ENCODE data around the gene GPSM1. TPM values are rescaled to one million over a fixed set of nuclear protein-coding genes. Genes with fewer than 3 reads are reported as not detected.

Gene GPSM1, protein sequence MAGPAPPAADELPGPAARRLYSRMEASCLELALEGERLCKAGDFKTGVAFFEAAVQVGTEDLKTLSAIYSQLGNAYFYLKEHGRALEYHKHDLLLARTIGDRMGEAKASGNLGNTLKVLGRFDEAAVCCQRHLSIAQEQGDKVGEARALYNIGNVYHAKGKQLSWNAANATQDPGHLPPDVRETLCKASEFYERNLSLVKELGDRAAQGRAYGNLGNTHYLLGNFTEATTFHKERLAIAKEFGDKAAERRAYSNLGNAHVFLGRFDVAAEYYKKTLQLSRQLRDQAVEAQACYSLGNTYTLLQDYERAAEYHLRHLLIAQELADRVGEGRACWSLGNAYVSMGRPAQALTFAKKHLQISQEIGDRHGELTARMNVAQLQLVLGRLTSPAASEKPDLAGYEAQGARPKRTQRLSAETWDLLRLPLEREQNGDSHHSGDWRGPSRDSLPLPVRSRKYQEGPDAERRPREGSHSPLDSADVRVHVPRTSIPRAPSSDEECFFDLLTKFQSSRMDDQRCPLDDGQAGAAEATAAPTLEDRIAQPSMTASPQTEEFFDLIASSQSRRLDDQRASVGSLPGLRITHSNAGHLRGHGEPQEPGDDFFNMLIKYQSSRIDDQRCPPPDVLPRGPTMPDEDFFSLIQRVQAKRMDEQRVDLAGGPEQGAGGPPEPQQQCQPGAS
- polyA plus RNA-seq (ENCODE audit: insufficient read length in 12 of 12) = 10 to 100 TPM in 11 of 12 donors, not detected in 1; 14.2 to 45.9 (median 20.8) TPM
- long read RNA-seq, donor 1, transcript GPSM1-201 (3 exons, 2,114 nt) = major isoform, 7 of 45 reads
- long read RNA-seq, donor 1, partial matches to known transcripts = 32 of 45 reads
- long read RNA-seq, donor 1, other reads (novel, unspliced or antisense) = 0 of 45 reads
- long read RNA-seq, donor 2, partial matches to known transcripts = 0 of 1 reads
- long read RNA-seq, donor 2, other reads (novel, unspliced or antisense) = 0 of 1 reads
- long read RNA-seq, donor 3, partial matches to known transcripts = 0 of 1 reads
- long read RNA-seq, donor 3, other reads (novel, unspliced or antisense) = 0 of 1 reads
- long read RNA-seq, donor 4, partial matches to known transcripts = 0 of 1 reads
- long read RNA-seq, donor 4, other reads (novel, unspliced or antisense) = 0 of 1 reads
- long read RNA-seq, donor 5 = 0 reads
- long read RNA-seq, donor 6 = 0 reads
- long read RNA-seq, donor 7, partial matches to known transcripts = 9 of 10 reads
- long read RNA-seq, donor 7, other reads (novel, unspliced or antisense) = 0 of 10 reads
- long read RNA-seq, donor 8, transcript GPSM1-205 (14 exons, 3,633 nt) = major isoform, 5 of 20 reads
- long read RNA-seq, donor 8, partial matches to known transcripts = 11 of 20 reads
- long read RNA-seq, donor 8, other reads (novel, unspliced or antisense) = 0 of 20 reads
- long read RNA-seq, donor 9, partial matches to known transcripts = 0 of 1 reads
- long read RNA-seq, donor 9, other reads (novel, unspliced or antisense) = 0 of 1 reads
- long read RNA-seq, donor 10, partial matches to known transcripts = 8 of 11 reads
- long read RNA-seq, donor 10, other reads (novel, unspliced or antisense) = 0 of 11 reads
- long read RNA-seq, donor 11, partial matches to known transcripts = 0 of 3 reads
- long read RNA-seq, donor 11, other reads (novel, unspliced or antisense) = 0 of 3 reads

DNA sequence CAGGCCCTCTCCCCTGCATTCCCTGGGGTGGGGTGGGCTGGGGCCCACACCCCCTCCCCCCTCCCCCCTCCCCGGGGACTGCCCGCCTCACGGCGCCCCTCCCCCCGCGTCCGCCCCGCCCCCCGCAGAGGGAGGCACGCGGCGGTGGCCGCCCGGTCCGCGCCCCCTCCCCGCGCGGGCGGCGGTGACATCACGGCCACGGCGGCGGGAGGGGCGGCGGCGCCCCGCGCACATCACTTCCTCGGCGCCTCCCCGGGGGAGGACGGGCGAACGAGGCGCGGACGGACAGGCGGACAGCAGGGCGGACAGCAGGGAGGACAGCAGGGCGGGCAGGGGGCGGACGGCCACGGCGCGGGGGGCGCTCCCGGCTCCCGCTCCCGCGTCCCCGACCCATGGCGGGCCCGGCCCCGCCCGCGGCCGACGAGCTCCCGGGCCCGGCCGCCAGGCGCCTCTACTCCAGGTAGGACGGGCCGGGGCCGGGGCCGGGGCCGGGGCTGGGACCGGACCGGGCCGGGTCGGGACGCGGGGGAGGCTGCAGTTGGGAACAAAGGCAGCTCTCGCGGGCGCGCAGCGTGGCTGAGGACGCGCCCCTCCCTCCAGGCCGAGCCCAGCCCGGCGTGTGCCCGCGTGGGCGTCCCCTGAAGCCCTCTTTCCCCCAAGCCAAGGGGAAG lies at the start of gene GPSM1:
GPSM1 (plus strand) TSS at position 236 of the 671 bp plus-strand sequence; CDS start at position 393, 157 bp downstream.
- no peak for DNase-seq

DNA sequence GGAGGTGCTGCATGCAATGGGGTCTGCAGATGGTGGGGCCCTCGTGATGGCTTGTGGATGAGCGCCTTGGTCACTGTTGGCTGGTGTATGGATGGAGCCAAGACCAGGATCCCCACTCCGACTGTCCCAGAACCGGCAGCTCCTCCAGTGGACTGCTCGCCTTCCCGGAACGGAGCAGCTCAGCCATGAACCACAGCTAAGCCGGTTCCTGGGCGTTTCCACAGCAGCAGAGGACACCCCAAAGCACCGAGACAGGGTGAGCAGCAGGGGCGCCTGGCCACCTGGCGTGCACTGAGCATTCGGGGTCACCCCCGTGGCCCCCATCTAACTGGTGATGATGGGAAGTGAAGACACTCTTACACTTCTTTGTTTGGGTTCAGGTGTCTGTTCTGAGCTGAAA lies 49.6 kb upstream of the GPSM1 start:
- no peak for DNase-seq

DNA sequence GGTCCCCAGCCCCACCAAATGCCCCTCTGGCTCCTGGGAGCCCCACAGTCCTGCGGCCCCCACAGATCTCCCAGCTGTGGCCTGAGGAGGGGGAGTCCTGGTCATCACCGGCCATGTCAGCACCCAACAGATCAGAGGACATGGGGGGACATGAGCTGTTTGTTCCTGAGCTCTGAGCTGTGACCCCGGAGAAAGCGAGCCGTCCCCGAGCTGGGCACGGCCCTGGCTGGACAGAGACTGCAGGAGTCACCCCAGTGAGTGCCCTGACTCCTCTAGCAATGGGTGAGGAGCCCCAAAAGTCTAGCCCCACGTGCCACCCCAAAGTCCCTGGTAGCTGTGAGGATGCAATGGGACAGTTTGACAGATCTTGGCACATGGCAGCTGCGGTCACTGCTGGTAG lies 49.1 kb upstream of the GPSM1 start:
- DNase-seq = no peak

DNA sequence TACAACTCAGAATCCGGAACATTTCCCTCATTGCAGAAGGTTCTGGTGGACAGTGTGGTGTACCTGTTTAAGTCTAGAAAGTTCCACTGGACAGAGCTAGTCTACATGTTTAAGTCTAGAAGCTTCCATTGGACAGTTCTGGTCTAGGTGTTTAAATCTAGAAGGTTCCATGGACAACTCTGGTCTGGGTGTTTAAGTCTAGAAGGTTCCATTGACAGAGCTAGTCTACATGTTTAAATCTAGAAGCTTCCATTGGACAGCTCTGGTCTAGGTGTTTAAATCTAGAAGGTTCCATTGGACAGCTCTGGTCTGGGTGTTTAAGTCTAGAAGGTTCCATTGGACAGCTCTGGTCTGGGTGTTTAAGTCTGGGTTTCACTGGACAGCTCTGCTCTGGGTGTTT lies 48.4 kb upstream of the GPSM1 start:
- no peak for DNase-seq

DNA sequence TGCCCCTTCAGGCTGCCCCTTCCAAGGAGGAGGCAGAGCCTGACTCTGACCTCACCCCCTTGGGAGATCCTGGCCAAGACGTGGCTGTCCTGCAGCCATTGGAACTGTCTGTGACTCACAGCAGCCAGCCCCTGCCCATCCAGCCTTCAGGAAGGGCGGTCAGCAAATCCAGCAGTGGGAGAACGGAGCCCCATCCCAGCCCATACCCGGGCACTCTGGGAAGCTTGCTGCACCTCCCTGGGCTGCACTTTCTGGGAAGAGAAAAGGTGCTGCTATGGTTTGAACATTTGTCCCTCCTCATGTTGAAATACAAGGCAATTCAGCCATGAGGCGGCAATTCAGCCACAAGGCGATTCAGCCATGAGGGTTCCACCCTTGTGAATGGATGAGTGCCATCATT lies 47.9 kb upstream of the GPSM1 start:
- no peak for DNase-seq

DNA sequence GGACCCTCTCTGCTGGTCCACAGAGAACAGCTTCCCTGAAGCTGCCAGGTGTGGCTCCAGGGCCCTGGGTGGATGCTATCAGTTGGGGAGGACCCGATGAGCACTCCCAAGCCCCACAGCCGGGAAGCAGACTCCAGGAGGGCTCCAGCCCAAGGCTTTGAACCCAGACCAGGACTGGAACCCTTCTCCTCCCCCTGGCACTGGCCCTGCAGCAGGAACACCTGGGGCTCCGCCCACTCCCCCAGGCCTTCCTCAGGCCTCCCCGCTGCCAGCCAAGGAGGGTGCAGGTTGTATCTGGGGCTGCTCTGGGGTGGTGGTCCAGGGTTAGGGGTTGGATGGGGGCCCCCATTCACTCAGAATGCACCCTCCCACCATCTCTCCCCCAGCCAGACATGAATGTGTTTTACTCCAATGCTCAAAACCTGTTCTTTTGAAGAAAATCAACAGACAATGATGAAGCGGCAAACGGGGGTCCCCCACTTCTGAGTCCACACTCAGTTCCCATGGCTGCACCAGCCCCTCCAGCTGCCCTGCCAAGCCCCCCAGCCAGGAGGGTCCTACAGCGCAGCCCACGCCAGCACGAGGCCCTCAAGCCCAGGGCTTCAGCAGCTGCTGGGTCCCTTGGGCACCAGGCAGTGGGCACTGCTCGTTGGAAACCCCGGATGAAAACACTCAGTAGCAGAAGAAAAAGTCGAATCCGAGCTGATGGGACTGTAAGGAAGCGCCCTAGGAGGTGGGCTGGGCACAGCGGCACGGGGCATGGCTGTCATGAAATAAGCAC lies 46.6 kb upstream of the GPSM1 start:
- DNase-seq = no peak

DNA sequence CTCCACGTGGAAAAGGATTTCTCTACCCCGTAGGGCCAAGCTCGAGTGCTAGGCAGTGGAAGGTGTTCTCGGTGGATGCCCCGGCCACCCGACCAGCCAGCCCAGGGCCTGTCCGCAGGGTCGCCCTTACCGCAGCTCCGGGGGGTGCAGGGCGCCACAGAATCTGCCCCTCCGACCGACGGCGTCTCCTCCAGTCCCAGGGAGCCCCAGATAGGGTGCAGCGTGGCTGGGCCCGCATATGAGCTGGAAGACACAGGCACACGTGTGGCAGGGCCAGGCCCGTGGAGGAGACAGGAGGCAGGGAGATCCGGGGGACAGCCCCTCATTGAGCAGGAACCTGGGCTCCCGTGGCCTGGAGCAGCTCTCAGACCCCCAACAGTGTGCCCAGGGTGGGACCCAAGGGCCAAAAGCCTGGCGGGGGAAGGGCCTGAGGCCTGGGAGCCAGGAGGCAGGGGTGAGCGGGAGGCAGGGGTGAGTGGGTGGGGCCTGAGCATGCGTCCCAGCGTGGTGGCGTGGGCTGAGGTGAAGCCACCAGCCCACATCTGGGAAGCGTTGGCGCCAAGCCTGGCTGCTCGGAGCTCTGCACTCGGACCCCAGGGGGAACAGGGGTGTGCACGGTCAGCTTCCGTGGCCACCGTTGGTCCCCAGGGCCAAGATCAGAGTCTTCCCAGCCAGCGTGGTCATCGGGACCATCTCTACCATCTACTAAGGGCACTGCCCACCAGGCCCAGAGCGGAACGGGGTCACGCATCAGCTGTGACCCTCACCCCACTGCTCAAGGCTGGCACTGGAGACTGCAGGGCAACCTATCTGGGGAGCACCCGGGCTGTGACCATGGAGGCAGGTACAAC lies 45.7 kb upstream of the GPSM1 start:
- DNase-seq = no peak

DNA sequence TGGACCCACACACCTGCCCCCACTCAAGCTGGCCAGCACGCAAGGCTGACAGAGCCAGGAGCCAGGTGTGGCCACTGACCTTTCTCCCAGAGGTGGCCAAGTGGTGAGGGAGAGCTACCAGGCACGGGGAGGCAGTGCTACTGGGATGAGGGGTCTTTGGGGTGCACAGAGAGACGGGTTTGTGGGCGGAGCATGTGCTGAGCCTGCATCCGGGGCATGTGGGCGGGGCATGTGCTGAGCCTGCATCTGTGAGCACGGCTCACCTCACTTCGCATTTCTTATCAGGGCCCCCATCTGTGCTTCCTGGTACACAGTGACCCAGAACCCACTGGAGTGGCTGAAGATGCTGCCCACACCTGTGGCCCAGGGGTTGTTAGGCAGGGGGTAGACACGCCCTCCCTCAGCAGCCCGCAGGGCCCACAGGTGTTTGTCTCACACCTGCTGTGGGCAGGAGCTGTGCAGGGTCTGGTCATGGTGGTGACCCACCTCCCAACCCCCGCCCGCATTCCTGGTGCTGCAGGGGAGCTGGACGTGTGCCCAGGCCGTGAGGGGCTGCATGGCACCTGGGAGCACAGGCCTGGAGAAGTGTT lies 45.0 kb upstream of the GPSM1 start:
- no peak for DNase-seq

DNA sequence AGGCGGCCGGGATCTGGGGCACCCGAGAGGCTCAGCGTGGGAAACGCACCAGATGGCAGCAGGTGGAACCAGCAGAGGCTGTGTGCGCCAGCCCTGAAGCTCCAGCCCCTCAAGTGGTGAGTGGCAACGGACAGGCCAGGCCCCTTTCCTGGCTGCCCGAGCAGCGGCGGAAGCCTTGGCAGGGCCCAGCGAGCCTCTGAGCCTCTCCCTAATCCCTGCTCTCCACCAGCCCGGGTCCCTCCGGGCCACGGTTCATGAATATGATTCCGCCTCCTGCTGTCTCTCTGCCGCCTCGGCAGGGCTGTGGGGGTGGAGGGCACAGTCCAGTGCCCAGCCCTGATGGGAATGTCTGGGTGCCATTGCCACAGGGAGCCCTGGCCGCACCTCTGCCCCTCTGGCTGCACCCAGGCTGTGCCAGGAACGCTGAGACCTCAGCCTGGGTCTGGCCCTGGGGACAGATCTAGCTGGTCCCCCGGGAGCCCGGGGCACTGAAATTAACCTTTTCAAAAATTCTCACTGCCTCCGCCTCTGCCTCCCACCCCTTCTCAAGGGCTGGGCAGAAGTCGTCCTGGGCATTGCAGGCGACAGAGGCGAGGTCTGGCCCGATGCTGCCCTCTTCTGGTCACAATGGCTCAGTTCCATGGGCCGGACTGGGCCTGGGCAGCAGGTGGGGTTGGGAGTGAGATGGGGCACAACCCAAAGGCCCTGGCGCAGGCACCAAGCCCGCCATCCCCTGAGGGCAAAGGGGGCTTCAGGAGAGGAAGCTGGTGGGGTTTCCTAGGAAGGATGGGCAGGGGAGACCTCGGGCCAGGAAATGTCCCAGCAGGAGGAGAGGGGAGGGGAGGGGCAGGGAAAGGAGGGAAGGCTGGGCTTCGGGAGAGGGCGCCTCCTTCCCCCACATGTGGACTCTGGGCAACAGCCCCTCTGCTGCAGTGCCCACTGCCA lies 43.8 kb upstream of the GPSM1 start:
- peak; percentile 78 for DNase-seq

DNA sequence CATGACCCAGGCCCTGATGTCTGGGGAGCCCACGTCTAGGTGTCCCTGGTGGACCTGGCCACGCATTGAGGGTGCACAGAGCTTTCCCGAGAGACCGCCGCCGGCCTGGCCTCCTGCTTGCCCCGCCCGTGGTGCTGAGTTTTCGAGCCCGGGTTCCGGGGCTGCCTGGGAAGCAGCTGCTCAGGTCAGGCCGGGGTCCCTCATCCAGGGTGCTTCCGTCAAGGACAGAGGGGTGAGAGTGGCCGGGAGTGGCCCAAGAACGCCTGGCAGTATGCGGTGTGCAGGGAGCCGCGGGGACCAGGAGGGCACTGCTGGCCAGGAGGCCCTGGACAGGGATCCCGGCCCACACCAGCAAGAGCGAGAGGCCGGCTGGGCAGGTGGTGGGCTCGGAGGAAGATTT lies 43.0 kb upstream of the GPSM1 start:
- no peak for DNase-seq

DNA sequence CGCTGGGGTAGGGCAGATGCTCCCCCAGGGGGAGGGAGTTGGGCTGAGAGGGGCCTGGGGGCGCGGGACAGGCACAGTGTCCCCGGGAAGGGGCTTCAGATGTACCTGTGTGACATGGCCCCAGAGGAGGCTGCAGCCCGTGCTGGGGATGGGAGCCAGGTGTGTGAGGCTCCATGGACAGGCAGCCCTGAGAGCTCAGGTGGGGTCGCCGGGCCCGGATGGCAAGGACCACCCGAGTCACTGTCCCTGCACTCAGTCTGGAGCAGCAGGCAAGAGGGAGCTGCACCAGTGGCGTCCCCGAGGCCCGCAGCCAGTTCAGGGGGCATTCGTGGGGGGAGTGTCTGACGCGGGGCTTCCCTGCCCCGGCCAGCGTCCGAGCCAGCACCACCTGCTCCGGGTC lies 42.4 kb upstream of the GPSM1 start:
- DNase-seq = no peak

DNA sequence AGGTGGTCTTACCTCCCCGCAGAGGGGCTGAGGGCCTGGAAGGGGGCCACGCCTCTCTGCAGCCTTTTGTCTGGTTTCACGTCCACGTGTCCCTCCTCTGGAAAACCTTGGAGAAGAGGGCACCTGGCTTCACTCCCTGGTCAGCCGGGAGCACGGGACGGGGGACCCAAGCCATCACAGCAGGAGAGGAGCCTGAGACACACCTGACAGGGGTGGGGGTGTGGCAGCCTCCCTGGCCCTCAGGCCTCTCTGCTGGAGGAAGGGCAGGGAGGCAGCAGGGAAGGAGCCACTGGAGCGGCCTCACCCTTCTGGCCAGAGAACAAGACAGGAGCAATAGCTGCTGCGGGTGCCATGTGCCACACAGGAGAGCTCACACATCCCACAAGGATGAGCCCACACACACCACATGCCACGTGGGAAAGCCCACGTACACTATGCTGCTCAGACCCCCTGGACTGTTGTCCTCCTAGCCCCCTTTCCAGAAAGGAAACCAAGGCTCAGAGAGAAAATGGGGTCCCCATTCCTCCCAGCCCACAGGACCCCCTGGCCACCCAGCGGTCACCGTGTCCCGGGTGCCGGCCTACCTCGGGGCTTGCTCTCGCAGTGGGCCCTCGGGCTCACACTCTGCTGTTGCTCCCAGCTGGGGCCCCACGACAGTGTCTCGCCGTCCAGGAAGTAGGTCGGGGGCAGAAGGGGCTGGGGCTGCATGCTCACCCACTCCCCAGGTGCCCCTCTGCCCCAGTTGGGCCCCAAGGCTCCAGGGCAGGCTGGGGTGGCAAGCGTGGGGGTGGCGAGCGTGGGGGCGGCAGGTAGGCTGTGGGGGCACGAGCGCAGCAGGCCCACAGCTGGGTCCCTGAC lies 41.6 kb upstream of the GPSM1 start:
- DNase-seq = no peak

DNA sequence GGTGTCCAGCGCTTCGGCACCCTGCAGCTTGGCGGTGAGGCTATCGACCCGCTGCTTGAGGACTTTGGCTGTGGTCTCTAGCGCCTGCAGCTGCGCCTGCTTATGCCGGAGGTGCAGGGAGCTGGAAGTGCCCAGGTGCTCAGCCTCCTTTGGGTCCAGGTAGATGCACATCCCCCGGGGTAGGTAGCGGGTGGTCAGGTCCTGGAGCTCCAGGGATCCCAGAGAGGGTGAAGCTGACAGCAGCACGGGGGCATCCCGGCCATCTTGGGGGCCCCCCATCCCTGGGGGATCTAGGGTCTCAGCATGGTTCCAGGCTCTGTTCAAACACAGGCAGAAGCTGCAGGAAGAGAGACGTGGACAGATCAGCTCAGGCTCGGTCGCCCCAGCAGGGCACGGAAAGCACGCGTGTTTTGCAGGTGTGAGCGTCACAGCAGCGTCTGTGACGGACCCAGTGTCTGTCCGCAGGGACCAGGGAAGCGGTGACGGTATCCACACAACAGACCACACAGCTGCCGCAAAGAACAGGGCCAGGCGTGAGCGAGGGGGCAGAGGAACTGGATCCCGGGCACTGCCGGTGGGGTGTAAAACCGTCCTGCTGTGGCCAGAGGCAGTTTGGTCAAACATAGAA lies 40.9 kb upstream of the GPSM1 start:
- DNase-seq = no peak

DNA sequence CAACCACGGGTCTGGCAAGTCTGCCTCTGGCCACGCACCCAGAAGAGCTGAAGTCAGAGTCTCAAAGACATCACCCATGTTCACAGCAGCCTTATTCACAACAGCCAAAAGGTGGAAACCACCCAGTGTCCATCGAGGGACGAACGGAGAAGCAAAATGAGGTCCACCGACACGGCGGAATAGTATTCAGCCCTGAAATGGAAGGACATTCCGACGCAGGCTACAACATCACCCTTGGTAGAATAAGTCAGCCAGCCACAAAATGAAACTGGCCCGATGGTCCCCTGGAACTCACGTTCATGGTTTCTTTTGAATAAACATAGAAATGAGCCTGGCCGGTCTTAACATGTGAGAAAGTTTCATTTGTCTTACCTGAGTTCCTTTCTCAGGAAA lies 40.4 kb upstream of the GPSM1 start:
- DNase-seq = no peak

DNA sequence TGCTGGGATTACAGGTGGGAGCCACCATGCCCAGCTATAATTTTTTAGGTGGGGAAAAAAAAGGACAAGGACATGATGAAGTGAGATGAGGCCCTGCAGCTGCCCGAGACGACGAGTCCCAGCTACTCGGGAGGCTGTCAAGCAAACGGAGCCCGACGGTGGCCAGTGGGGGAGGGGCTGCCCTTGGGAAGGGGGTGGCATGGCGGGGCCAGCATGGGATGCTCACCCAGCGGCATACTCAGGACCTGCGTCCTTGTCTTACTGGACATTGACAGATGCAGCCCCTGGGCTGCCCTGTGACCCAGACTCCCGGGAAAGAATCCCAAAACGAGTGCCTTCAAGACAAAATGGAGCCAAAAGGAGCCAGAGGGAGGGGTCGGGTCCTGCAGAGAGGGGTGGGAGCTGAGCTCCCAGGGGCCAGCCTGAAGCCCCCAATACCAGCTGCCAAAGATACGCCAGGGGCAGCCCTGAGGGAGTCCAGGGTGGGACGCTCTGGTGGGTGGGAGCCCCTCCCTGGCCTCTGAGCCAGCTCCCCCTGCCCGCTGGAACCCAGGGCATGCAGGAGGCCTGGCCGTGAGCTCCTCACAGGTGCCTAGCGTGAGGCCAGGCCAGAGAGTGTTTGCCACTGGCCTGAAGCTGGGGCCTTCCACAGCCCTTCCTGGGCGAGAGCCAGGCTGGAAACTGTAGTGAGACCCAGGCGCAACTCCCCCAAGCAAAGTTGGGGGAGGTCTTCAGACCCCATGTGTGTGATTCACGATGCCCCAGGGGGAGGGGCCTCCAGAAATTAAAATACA lies 39.2 kb upstream of the GPSM1 start:
- DNase-seq = no peak
